Liver (tissue), 9 donors: Measurements from ENCODE around the gene ANKDD1B. TPM values are rescaled to one million over a fixed set of nuclear protein-coding genes. Genes with fewer than 3 reads are reported as not detected.
"Not testable (repeated sequence)": the region's sequence is repeated elsewhere in the genome, so short reads cannot be mapped to it uniquely, and the experiment has no call there.

Experiments used
- DNase-seq: peaks from one replicate; pipeline ENCODE4 v3.0.0-alpha.2; 2017; ENCODE audit warnings: low spot score
- H3K27ac ChIP-seq, 2 donors: one replicate each; pipeline ENCODE4 v1.7.0; 2013; ENCODE audit warnings: inconsistent platforms in 2 of 2, low read length in 2 of 2, control low read depth in 1 of 2, low read depth in 1 of 2, mild to moderate bottlenecking in 1 of 2
- H3K27me3 ChIP-seq, 4 donors: one replicate each; pipeline versions ENCODE4 v1.6.1 to v1.7.0; 2013; ENCODE audit warnings: low read length in 3 of 4, inconsistent platforms in 1 of 4, mild to moderate bottlenecking in 1 of 4, moderate library complexity in 1 of 4; ENCODE audit not compliant: control insufficient read depth in 4 of 4, insufficient read depth in 4 of 4
- H3K36me3 ChIP-seq, 4 donors: one replicate each; pipeline versions ENCODE4 v1.6.1 to v1.7.0; 2013; ENCODE audit warnings: low read length in 3 of 4, mild to moderate bottlenecking in 3 of 4, low read depth in 1 of 4, moderate library complexity in 1 of 4; ENCODE audit not compliant: control insufficient read depth in 4 of 4, insufficient read depth in 3 of 4
- H3K4me1 ChIP-seq, 4 donors: one replicate each; pipeline versions ENCODE4 v1.6.1 to v1.7.0; 2013; ENCODE audit warnings: low read length in 3 of 4, mild to moderate bottlenecking in 3 of 4, moderate library complexity in 1 of 4; ENCODE audit not compliant: control insufficient read depth in 4 of 4, insufficient read depth in 4 of 4
- H3K4me3 ChIP-seq, 3 donors: one replicate each; pipeline versions ENCODE4 v1.6.1 to v1.7.0; 2013; ENCODE audit warnings: low read length in 3 of 3, control low read depth in 1 of 3, low read depth in 1 of 3, mild to moderate bottlenecking in 1 of 3
- H3K9ac ChIP-seq, 2 donors: one replicate each; pipeline ENCODE4 v1.7.0; 2013; ENCODE audit warnings: low read length in 2 of 2, mild to moderate bottlenecking in 2 of 2, moderate library complexity in 2 of 2, control low read depth in 1 of 2, low read depth in 1 of 2
- H3K9me3 ChIP-seq, 4 donors: one replicate each; pipeline versions ENCODE4 v1.6.1 to v1.7.0; 2013; ENCODE audit warnings: low read length in 3 of 4; ENCODE audit not compliant: control insufficient read depth in 4 of 4
- ATF3 ChIP-seq: IDR thresholded peaks from 2 replicates; pipeline ENCODE4 v1.6.1; 2016; ENCODE audit warnings: antibody characterized with exemption
- EGR1 ChIP-seq, 2 donors: IDR thresholded peaks; 2 replicates each; pipeline ENCODE4 v1.6.1; 2016 to 2018; ENCODE audit warnings: antibody characterized with exemption in 2 of 2, low read depth in 2 of 2
- GABPA ChIP-seq, 2 donors: IDR thresholded peaks in 1 of 2; conservative IDR thresholded peaks in 1 of 2; 2 replicates each; pipeline ENCODE4 v1.6.1; 2016; ENCODE audit warnings: antibody characterized with exemption in 2 of 2, mild to moderate bottlenecking in 1 of 2, moderate library complexity in 1 of 2
- HNF4G ChIP-seq: IDR thresholded peaks from 2 replicates; pipeline ENCODE4 v1.6.1; 2016; ENCODE audit warnings: antibody characterized with exemption
- JUND ChIP-seq, 2 donors: IDR thresholded peaks; 2 replicates each; pipeline ENCODE4 v1.6.1; 2016; ENCODE audit warnings: antibody characterized with exemption in 2 of 2
- RAD21 ChIP-seq, 2 donors: IDR thresholded peaks; 2 replicates each; pipeline ENCODE4 v1.6.1; 2016; ENCODE audit warnings: antibody characterized with exemption in 2 of 2, mild to moderate bottlenecking in 2 of 2
- RXRA ChIP-seq, 2 donors: IDR thresholded peaks; 2 replicates each; pipeline ENCODE4 v1.6.1; 2017 to 2018; ENCODE audit warnings: antibody characterized with exemption in 2 of 2, mild to moderate bottlenecking in 1 of 2
- TAF1 ChIP-seq: conservative IDR thresholded peaks from 2 replicates; pipeline ENCODE4 v1.6.1; 2016; ENCODE audit warnings: antibody characterized with exemption, mild to moderate bottlenecking
- YY1 ChIP-seq: IDR thresholded peaks from 2 replicates; pipeline ENCODE4 v1.6.1; 2016; ENCODE audit warnings: antibody characterized with exemption, mild to moderate bottlenecking
- WGBS: extraction: QIAGEN DNeasy Blood & Tissue Kit; methylation state at CpG from one replicate; pipeline ENCODE4 v1.1.7; 2013; 5-methylcytosine and 5-hydroxymethylcytosine counted together
- polyA plus RNA-seq, 2 donors: library from polyadenylated mRNA; stranded (reverse) in 1 of 2; unstranded in 1 of 2; fragments of 200-250 nt in 1 of 2; fragments of >200 nt in 1 of 2; fragmentation: Nextera tagmentation in 1 of 2; extraction: Ambion mirVana in 1 of 2; gene quantifications; one replicate each; pipeline versions ENCODE4 v1.2.1 to v1.2.3, GENCODE V29; 2013 to 2015
- total RNA-seq, 2 donors: library from RNA; depleted of rRNA; stranded (reverse); fragments of >200 nt; gene quantifications; one replicate each; pipeline ENCODE4 v1.2.3, GENCODE V29; 2014
- donor health status: healthy.
- donor health status: healthy.
- donor health status: healthy.
- donor health status: healthy.
- donor health status: healthy.

ANKDD1B gene
- total RNA-seq (1 to 10 TPM in 1 of 2 donors, under 1 TPM in 1; 0.93 to 1.4 TPM), polyA plus RNA-seq (under 1 TPM; 0.05 to 0.10 TPM)

GRCh38 chr5:75611311-75612225, at the start of gene ANKDD1B:
Gene ANKDD1B (plus strand): TSS chr5:75611453. CDS start chr5:75611635, 182 bp downstream.
- H3K9me3 ChIP-seq = no peaks in the 10 kb centered on the region
- peak within 1 kb of the TSS; percentile 51 to 59 for H3K9ac ChIP-seq
- H3K27me3 ChIP-seq = no peaks in the 10 kb centered on the region
- peak within 1 kb of the TSS; percentile 67 to 71 (median 71) for H3K4me3 ChIP-seq
- H3K4me1 ChIP-seq = peaks cover 5 to 12% (median 6%) of the 10 kb centered on the region in 4 donors
- TF ChIP-seq TAF1 (no peak), RAD21 (IDR thresholded peaks at IDR 0.05) (no peak)
- peak; percentile 43 for DNase-seq
- peak within 1 kb of the TSS in 1 of 2 donors; percentile 54 for H3K27ac ChIP-seq
- H3K36me3 ChIP-seq = no peaks in the 10 kb centered on the region
- whole genome bisulfite sequencing = 8% methylated on average over 52 of the region's 52 CpGs

GRCh38 chr5:75565991-75566709, 45.1 kb upstream of the ANKDD1B start:
- WGBS = 95% methylated on average over 15 of the region's 15 CpGs
- not testable (repeated sequence) for H3K4me3 ChIP-seq, H3K27ac ChIP-seq, H3K27me3 ChIP-seq, H3K9ac ChIP-seq, H3K36me3 ChIP-seq, H3K4me1 ChIP-seq, DNase-seq, H3K9me3 ChIP-seq

- no peak overlapping the region for H3K4me3 ChIP-seq
- no peaks in the 10 kb centered on the region for H3K27me3 ChIP-seq
- TF ChIP-seq JUND (IDR thresholded peaks at IDR 0.05) (peak; percentile 97), RAD21 (IDR thresholded peaks at IDR 0.05) (peak in 1 of 2 donors; percentile 9), HNF4G (no peak), GABPA (IDR thresholded peaks at IDR 0.05 in 1 of 2, conservative IDR thresholded peaks at IDR 0.05 in 1 of 2) (no peak), RXRA (IDR thresholded peaks at IDR 0.05) (peak; percentile 11 to 45), ATF3 (peak; percentile 28)
- H3K27ac ChIP-seq = peak overlapping the region in 1 of 2 donors; percentile 10
- H3K4me1 ChIP-seq = no peaks in the 10 kb centered on the region
- no peaks in the 10 kb centered on the region for H3K36me3 ChIP-seq
- DNase-seq = no peak
- 76% methylated on average over 6 of the region's 6 CpGs for WGBS
- H3K9ac ChIP-seq = no peak overlapping the region
- H3K9me3 ChIP-seq = no peaks in the 10 kb centered on the region
Measured at GRCh38 chr5:75566710-75567309, 44.4 kb upstream of the ANKDD1B start.

GRCh38 chr5:75567710-75568109, 43.5 kb upstream of the ANKDD1B start:
- Histone ChIP-seq H3K27ac (peak overlapping the region in 1 of 2 donors; percentile 22), H3K9ac (no peak overlapping the region), H3K36me3 (no peaks in the 10 kb centered on the region), H3K27me3 (no peaks in the 10 kb centered on the region), H3K4me1 (no peaks in the 10 kb centered on the region), H3K9me3 (no peaks in the 10 kb centered on the region), H3K4me3 (no peak overlapping the region)
- TF ChIP-seq EGR1 (IDR thresholded peaks at IDR 0.05; ENCODE audit: low read depth in 2 of 2) (no peak), GABPA (IDR thresholded peaks at IDR 0.05 in 1 of 2, conservative IDR thresholded peaks at IDR 0.05 in 1 of 2) (no peak), YY1 (no peak), RXRA (IDR thresholded peaks at IDR 0.05) (no peak)
- no peak for DNase-seq
- 75% methylated on average over 2 of the region's 2 CpGs for WGBS
